RCC 7860 (cell line): ENCODE data around the gene TMEM80.
"Not testable (repeated sequence)": the region's sequence is repeated elsewhere in the genome, so short reads cannot be mapped to it uniquely, and the experiment has no call there.

Source experiments
- DNase-seq: peaks from one replicate; pipeline ENCODE4 v3.0.0-alpha.2; 2015; ENCODE audit warnings: low spot score
- FAIRE-seq: peaks from 2 replicates; lab custom pipeline; 2012; peaks lifted over from hg19 to GRCh38; lab: Jason Lieb, UNC

The TMEM80 gene

DNA sequence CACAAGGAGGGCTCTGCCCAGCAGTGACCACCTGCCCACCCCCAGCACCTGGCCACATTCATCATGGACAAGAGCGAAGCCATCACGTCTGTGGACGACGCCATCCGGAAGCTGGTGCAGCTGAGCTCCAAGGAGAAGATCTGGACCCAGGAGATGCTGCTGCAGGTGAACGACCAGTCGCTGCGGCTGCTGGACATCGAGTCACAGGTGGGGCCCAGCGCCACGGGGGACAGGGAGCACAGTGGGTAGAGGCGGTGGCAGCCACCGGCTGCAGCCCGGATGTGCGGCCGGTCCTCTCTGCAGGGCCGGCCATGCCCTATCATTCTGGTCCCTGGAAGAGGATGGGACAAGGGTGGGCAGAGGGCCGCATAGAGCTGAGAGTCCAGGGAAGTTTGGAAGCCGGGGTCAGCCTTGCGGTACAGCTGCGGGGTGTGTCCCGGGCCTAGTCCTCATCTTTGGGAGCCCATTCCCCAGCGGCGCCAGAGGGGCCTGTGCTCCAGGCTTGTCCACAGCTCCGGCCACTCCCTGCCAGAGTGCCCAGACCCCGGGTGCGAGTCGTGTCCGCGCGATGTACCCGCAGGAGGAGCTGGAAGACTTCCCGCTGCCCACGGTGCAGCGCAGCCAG, 24.5 kb downstream of the TMEM80 start:
- DNase-seq (no peak), FAIRE-seq (no peak)

GRCh38 chr11:720642-721246, 25.1 kb downstream of the TMEM80 start:
- DNase-seq, result peak; percentile 42
- no peak for FAIRE-seq

DNA sequence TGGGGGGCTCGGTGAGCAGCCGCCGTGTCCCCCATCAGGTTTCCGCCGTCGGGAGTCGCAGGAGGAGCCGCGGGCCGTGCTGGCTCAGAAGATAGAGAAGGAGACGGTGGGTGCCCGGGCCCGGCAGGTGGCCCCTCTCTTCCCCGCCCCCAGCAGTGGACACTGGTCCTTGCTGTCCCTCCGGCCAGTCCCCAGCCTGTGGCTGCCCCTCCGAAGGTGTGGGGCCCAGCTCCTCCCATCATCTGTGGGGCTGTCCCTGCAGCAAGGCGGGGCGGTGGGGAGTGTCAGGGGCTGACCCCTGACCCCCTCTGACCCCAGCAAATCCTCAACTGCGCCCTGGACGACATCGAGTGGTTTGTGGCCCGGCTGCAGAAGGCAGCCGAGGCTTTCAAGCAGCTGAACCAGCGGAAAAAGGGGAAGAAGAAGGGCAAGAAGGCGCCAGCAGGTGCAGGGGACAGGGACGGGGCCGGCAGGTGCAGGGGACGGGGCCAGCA, 25.7 kb downstream of the TMEM80 start:
- DNase-seq, result no peak
- no peak for FAIRE-seq

DNA sequence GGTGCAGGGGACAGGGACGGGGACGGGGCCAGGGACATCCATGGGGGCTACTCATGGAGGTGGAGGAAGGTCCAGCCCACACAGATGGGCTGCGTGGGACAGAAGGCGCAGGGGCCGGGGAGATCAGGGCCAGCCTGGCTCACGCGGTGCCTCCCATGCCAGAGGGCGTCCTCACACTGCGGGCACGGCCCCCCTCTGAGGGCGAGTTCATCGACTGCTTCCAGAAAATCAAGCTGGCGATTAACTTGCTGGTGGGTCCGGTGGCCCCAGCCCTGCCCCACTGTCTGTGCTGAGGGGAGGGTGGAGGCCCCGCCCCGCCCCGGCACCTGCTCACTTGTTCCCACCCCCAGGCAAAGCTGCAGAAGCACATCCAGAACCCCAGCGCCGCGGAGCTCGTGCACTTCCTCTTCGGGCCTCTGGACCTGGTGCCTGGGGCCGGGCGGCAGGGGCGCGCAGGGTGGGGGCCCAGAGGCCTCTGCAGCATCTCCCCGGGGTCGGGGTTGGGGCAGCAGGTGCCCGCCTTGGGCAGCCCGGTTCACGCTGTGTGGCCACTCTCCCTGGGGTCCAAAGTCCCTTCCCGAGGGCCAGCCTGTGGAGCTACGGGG, 26.2 kb downstream of the TMEM80 start:
- DNase-seq (no peak), FAIRE-seq (no peak)

GRCh38 chr11:722346-722811, 26.8 kb downstream of the TMEM80 start:
- DNase-seq (no peak), FAIRE-seq (no peak)

GRCh38 chr11:723120-723883, 27.7 kb downstream of the TMEM80 start:
- peak; percentile 28 for DNase-seq
- no peak for FAIRE-seq

- no peak for DNase-seq
Measured at GRCh38 chr11:724049-724777, 28.6 kb downstream of the TMEM80 start.

DNA sequence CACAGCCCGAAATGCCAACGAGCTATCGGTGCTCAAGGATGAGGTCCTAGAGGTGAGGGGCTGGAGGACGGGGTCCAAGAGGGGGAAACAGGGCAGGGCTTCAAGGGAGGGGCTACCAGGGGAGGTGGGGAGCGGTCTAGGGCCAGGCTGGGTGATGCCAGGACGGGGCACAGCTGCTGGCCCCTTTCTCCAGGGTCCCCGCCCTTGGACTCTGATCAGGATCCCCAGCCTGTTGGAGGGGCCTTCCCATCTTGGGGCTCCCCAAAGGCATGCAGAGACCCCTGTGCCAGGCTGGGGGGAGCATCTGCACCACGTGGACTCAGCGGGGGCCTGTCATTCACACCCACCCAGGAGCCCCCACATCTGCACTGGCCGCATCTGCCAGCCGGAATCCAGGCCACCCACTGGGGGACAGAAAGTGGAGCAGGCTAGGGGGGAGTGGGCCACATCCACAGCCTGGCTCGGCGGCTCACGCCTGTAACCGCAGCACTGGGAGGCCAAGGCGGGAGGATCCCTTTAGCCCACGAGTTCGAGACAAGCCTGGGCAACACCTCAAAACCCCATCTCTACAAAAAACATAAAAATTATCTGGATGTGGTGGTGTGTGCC, 29.3 kb downstream of the TMEM80 start:
- FAIRE-seq (no peak), DNase-seq (no peak)

More at GRCh38 chr11:724049-724777, 28.6 kb downstream of the TMEM80 start:
- FAIRE-seq, result no peak

- FAIRE-seq (no peak), DNase-seq (no peak)
Measured at GRCh38 chr11:725624-726202, 30.1 kb downstream of the TMEM80 start.

DNA sequence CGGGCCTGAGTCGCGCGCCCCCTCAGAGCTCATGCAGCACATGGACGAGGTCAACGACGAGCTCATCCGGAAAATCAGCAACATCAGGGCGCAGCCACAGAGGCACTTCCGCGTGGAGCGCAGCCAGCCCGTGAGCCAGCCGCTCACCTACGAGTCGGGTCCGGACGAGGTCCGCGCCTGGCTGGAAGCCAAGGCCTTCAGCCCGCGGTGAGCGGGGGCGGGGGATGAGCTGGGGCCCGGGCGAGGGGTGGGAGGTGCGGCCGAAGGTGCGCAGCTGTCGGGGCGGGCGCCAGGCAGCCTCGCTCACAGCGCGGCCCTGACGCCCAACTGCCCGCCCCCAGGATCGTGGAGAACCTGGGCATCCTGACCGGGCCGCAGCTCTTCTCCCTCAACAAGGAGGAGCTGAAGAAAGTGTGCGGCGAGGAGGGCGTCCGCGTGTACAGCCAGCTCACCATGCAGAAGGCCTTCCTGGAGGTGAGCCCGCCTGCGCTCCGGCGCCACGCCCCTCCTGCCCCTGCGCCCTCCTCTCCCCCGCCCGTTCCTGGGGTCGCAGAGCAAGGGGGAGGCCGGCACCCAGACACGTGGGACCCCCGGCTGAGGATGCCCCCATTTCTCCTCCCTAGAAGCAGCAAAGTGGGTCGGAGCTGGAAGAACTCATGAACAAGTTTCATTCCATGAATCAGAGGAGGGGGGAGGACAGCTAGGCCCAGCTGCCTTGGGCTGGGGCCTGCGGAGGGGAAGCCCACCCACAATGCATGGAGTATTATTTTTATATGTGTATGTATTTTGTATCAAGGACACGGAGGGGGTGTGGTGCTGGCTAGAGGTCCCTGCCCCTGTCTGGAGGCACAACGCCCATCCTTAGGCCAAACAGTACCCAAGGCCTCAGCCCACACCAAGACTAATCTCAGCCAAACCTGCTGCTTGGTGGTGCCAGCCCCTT, 30.9 kb downstream of the TMEM80 start:
- DNase-seq (no peak), FAIRE-seq (no peak)

DNA sequence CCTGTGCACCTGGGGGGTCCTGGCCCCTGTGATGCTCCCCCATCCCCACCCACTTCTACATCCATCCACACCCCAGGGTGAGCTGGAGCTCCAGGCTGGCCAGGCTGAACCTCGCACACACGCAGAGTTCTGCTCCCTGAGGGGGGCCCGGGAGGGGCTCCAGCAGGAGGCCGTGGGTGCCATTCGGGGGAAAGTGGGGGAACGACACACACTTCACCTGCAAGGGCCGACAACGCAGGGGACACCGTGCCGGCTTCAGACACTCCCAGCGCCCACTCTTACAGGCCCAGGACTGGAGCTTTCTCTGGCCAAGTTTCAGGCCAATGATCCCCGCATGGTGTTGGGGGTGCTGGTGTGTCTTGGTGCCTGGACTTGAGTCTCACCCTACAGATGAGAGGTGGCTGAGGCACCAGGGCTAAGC, 31.7 kb downstream of the TMEM80 start:
- FAIRE-seq (no peak), DNase-seq (no peak)

DNA sequence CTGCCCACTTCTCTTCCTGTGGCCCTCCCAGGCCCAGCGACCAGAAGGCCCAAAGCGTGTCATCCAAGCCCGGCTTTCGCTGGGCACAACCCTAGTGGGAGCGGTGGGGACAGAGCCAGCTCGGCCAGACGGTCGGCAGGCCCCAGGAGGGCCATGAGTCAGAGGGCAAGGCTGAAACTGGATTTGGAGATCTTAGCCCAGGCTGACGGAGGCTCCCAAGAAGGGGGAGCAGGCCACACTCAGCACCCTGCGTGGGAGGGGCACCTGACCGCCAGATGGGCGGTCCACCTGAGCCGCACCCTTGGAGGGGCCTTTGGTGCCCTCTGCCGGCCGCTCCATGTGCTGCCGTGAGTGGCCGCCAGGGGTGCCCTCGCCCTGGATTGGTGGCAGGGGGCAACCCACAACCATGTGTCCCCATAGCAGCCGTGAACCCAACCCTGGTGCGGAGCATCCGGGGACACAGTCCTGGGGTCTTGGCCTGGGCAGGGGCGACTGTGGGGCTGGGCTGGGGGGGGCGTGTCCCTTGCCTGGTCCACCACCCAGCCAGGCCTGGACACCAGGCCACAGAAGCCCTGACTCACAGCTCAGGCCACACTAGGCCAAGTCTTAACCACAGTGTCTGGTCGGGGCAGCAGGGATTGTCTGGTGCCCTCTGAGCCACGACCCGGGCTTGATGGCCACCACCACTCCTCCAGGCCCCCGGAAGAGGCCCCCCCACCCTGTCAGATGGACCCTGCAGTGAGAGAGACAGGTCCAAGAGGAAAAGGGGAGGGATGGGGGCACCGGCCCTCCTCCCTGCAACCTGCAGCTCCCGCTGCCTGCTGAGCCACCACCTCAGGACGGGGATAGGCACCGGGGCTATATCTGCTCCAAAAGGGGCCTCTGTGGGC, 32.5 kb downstream of the TMEM80 start:
- DNase-seq (peak; percentile 97), FAIRE-seq (peak; percentile 93)

- no peak for FAIRE-seq
- no peak for DNase-seq
Measured at GRCh38 chr11:728901-729491, 33.4 kb downstream of the TMEM80 start.

DNA sequence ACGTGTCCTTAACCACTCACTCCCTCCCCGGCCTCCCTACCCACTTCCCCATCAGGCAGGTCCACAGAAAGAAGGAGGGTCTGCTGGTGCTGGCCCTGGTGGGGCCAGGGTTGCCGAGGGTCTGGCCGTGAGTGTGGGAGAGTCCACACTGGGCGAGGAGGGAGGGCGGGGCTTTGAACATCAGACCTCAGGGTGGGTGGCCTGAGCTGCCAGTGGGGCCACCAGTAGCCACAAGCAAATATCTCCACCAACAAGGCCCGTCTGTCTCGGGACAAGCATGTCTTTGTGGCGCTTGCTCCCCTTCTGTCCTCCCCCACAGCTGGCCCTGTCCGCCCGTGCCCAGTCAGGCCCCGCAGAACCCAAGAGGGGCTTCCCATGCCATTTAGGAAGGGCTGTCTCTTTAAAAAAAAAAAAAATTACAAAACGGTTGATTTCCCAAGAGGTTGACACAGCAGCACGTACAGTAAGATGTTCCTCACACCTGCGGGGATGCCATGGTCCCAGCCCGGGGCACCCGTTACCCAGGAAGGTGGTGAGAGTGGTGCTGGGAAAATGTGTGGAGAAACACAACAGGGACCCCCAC, 34.0 kb downstream of the TMEM80 start:
- DNase-seq (no peak), FAIRE-seq (no peak)

DNA sequence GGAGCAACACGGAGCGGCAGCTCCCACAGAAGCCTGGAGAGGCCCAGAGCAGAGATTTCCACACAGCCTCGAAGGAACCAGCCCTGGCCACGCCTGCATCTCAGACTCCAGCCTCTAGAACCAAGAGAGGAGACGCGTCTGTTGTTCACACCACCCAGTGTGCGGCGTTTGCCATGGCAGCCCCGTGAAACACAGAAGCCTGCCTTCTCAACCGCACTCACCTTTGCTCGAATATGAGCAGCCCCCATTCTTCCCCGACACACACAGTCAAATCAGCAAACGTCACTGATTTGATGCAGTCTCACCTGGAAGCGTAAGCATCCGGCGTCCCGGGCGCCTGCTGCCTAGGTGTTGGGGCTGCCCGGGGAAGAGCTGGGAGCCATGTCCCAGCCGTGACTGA, 37.5 kb downstream of the TMEM80 start:
- FAIRE-seq (no peak), DNase-seq (no peak)

DNA sequence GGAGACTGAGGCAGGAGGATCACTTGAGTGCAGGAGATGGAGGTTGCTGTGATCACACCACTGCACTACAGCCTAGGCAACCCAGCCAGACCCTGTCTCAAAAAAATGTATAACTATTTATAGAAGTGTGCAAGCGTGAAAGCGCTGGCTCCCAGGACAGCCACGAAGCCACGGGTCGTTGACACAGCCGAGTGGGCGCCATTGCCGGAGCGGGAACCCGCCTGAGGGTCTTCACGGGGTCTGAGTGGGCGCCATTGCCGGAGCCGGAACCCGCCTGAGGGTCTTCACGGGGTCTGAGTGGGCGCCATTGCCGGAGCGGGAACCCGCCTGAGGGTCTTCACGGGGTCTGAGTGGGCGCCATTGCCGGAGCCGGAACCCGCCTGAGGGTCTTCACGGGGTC, 38.9 kb downstream of the TMEM80 start:
- FAIRE-seq, DNase-seq: not testable (repeated sequence)

GRCh38 chr11:737366-737765, 41.8 kb downstream of the TMEM80 start:
- DNase-seq (no peak), FAIRE-seq (no peak)
